HEK293 (cell line): ENCODE results near the gene MACROH2A1.

ENCODE experiments used
- TSHZ1 ChIP-seq: fragments of 450-650 bp; formaldehyde crosslinking; IDR thresholded peaks from 2 replicates; pipeline ENCODE4 v1.5.1; 2016; ENCODE audit warnings: missing biosample characterization, missing genetic modification characterization, borderline replicate concordance
- ZNF394 ChIP-seq: fragments of 450-650 bp; formaldehyde crosslinking; IDR thresholded peaks from 2 replicates; pipeline ENCODE4 v1.5.1; 2016; ENCODE audit warnings: missing biosample characterization, missing genetic modification characterization, mild to moderate bottlenecking, moderate library complexity, borderline replicate concordance
- ZNF76 ChIP-seq: fragments of 450-650 bp; formaldehyde crosslinking; IDR thresholded peaks from 2 replicates; pipeline ENCODE4; 2016; ENCODE audit warnings: low read depth, missing biosample characterization, missing genetic modification characterization, borderline replicate concordance
- TF ChIP-seq, protein P1 (sequence below): fragments of 450-650 bp; formaldehyde crosslinking; IDR thresholded peaks from 2 replicates; pipeline ENCODE4 v1.5.0; 2017; ENCODE audit warnings: missing biosample characterization, missing genetic modification characterization, borderline replicate concordance

DNA sequence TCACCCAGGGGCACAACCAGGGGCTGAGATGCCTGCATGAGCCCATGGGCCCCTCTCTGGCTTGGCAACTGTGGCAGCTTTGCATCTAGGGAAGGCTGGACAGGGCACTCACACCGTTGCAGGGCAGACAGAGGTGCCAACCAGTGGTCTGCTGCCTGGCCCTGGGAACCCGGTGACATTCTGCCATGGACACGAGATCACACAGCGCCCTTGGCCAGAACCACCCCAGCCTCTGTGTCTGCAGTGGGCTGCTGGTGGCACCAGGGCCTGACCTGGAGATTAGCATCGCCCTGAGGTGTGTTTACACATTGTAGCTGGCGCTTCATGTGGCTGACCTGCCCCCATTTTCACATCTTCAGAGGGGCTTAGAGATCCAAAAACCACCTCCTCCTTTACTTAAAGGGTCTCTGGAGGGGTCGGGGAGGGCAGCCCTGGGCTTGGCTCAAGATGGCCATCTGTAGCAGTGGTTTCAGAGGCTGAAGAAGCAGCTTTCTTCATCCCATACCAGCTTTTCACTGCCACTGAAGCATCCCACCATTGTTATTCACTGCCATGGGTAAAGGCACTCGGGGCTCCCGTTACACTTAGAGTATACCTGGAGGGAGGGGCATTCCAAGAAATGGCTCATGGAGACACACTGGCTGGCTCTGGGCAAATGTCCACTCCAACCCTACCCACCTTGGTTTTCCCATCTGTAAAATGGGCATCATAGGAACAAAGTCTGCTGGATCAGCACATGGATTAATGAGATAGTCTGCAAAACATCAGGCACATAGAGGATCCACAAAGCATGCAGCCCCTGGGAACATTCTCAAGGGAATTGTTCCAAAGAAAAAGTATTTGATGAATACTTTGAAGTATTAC lies 36.7 kb upstream of the MACROH2A1 start:
- TF ChIP-seq, protein P1, sequence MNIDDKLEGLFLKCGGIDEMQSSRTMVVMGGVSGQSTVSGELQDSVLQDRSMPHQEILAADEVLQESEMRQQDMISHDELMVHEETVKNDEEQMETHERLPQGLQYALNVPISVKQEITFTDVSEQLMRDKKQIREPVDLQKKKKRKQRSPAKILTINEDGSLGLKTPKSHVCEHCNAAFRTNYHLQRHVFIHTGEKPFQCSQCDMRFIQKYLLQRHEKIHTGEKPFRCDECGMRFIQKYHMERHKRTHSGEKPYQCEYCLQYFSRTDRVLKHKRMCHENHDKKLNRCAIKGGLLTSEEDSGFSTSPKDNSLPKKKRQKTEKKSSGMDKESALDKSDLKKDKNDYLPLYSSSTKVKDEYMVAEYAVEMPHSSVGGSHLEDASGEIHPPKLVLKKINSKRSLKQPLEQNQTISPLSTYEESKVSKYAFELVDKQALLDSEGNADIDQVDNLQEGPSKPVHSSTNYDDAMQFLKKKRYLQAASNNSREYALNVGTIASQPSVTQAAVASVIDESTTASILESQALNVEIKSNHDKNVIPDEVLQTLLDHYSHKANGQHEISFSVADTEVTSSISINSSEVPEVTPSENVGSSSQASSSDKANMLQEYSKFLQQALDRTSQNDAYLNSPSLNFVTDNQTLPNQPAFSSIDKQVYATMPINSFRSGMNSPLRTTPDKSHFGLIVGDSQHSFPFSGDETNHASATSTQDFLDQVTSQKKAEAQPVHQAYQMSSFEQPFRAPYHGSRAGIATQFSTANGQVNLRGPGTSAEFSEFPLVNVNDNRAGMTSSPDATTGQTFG (tag by site-specific recombination), result no peak
- TF ChIP-seq TSHZ1 (tag by site-specific recombination), result no peak
- no peak for TF ChIP-seq ZNF76 (tag by site-specific recombination)
- no peak for TF ChIP-seq ZNF394 (tag by site-specific recombination)
